Pancreas (tissue), 10 donors: ENCODE data around the gene GPR25. TPM values are rescaled to one million over a fixed set of nuclear protein-coding genes. Genes with fewer than 3 reads are reported as not detected.

Source experiments
- ATAC-seq, 4 donors: fragments of 200-7000 bp; cut with Tn5 transposase; one replicate each; pipeline versions ENCODE4 v1.8.0 to v1.9.1; 2020; ENCODE audit warnings: mild to moderate bottlenecking in 4 of 4, moderate library complexity in 4 of 4
- DNase-seq, 6 donors: peaks; one replicate each; pipeline ENCODE4 v3.0.0-alpha.2; 2020
- FAIRE-seq: peaks from 2 replicates; lab custom pipeline; 2012; peaks lifted over from hg19 to GRCh38; lab: Jason Lieb, UNC
- H3K27ac ChIP-seq, 4 donors: fragments of 200-600 bp; sonication (generic); 1 replicate in 3 of 4; 2 replicates in 1 of 4; pipeline versions ENCODE4 v1.5.0 to v1.8.0; 2020
- H3K27me3 ChIP-seq, 4 donors: fragments of 200-600 bp; one replicate each; pipeline ENCODE4 v1.8.0; 2021
- H3K36me3 ChIP-seq, 3 donors: fragments of 200-600 bp; sonication (generic) in 1 of 3; one replicate each; pipeline versions ENCODE4 v1.5.0 to v1.8.0; 2020 to 2021
- H3K4me1 ChIP-seq, 3 donors: fragments of 200-600 bp; one replicate each; pipeline ENCODE4 v1.8.0; 2021
- H3K4me3 ChIP-seq, 4 donors: fragments of 200-600 bp; sonication (generic) in 2 of 4; one replicate each; pipeline versions ENCODE4 v1.5.0 to v1.8.0; 2020 to 2021
- H3K9me3 ChIP-seq, 4 donors: fragments of 200-600 bp; one replicate each; pipeline ENCODE4 v1.8.0; 2021
- WGBS, 2 donors: extraction: QIAGEN DNeasy Blood & Tissue Kit; methylation state at CpG; one replicate each; pipeline ENCODE4 v1.1.7; 2013; 5-methylcytosine and 5-hydroxymethylcytosine counted together
- intact Hi-C, 3 donors: fragments of 100-400 bp; cut with DNase I; formaldehyde crosslinking; loops; one replicate each; pipeline versions ENCODE4 v1.11.1 to v1.14.2; 2022
- polyA plus RNA-seq, 2 donors: library from polyadenylated mRNA; stranded (reverse); fragments of 200-250 nt; gene quantifications; one replicate each; pipeline ENCODE4 v1.2.3, GENCODE V29; 2013
- total RNA-seq, 6 donors: library from RNA; stranded (reverse); fragmentation: NEBNext Ultra II Directional in 4 of 6; extraction: Animal tissue kit (Norgen Biotek cat#: 25700) in 4 of 6; gene quantifications; one replicate each; pipeline versions ENCODE4 v1.2.1 to v1.2.4, GENCODE V29; 2021 to 2023
- TF ChIP-seq, protein P1 (sequence below), 4 donors: fragments of 200-600 bp; sonication (generic) in 3 of 4; IDR thresholded peaks; one replicate each; pipeline versions ENCODE4 v1.5.0 to v1.8.0; 2021; ENCODE audit warnings: antibody characterized with exemption in 4 of 4
- donor health status: healthy with polysubstance abuse.
- donor health status: DM: no; HTN: no; CAD: no; lungs with moderate emphysema.
- donor health status: DM: no; HTN: no; CAD: no.
- donor health status: control.
- donor health status: control.
- donor health status: Bipolar disorder and iron deficiency.
- donor health status: DM: yes; HTN: yes; CAD: no.
- donor health status: DM: no; HTN: no; CAD: no.
- donor health status: DM: no; HTN: no; CAD: no.
- donor health status: DM: yes; HTN: yes; CAD: no.

GPR25 gene, protein sequence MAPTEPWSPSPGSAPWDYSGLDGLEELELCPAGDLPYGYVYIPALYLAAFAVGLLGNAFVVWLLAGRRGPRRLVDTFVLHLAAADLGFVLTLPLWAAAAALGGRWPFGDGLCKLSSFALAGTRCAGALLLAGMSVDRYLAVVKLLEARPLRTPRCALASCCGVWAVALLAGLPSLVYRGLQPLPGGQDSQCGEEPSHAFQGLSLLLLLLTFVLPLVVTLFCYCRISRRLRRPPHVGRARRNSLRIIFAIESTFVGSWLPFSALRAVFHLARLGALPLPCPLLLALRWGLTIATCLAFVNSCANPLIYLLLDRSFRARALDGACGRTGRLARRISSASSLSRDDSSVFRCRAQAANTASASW
- under 1 TPM in 1 of 6 donors, not detected in 5; 0.31 TPM for total RNA-seq
- polyA plus RNA-seq: not detected

DNA sequence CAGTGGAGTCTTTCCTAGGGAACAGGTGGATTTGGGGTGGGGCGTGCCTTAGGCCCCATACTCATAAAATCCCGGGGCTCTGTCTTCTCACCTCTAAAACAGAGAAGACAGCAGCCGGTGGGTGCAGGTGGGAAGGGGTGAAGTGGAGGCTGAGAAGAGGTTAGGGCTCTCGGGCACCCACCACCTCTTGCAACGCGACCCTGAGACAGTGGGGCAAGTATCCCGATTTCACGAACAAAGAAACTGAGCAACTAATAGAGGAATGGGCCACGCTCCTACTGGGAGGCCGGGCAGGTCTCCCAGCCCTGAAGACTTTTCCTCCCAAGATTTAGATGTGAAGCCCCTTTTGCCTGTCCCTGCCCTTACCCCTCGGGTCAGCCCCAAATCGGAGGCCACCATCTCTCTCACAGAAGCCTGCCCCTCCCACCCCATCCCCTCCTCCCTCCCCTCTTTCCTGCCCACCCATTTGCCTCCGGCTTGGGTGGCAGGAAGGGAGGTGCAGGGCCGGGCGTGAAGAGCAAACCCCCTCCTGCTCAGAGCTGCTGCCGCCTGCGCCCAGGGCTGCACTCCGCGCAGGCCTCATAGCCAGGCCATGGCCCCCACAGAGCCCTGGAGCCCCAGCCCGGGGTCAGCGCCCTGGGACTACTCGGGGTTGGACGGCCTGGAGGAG, at the start of gene GPR25:
GPR25 (plus strand) TSS at position 536 of the 670 bp plus-strand sequence; CDS start at position 593, 57 bp downstream.
- H3K9me3 ChIP-seq: no peaks in the 10 kb centered on the region
- WGBS, 2 donors: 83% methylated on average over 23 of the region's 23 CpGs
- ATAC-seq (peak in 2 of 4 donors; percentile 11 to 24), DNase-seq (no peak), FAIRE-seq (no peak)
- TF ChIP-seq, protein P1, sequence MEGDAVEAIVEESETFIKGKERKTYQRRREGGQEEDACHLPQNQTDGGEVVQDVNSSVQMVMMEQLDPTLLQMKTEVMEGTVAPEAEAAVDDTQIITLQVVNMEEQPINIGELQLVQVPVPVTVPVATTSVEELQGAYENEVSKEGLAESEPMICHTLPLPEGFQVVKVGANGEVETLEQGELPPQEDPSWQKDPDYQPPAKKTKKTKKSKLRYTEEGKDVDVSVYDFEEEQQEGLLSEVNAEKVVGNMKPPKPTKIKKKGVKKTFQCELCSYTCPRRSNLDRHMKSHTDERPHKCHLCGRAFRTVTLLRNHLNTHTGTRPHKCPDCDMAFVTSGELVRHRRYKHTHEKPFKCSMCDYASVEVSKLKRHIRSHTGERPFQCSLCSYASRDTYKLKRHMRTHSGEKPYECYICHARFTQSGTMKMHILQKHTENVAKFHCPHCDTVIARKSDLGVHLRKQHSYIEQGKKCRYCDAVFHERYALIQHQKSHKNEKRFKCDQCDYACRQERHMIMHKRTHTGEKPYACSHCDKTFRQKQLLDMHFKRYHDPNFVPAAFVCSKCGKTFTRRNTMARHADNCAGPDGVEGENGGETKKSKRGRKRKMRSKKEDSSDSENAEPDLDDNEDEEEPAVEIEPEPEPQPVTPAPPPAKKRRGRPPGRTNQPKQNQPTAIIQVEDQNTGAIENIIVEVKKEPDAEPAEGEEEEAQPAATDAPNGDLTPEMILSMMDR (IDR thresholded peaks at IDR 0.05): no peak
- H3K4me1 ChIP-seq: peaks cover 0 to 4% (median 0%) of the 10 kb centered on the region in 3 donors
- H3K27me3 ChIP-seq: peaks cover 0 to 20% (median 2%) of the 10 kb centered on the region in 4 donors
- intact Hi-C loops: no loop called here
- H3K27ac ChIP-seq: no peak within 1 kb of the TSS
- peak within 1 kb of the TSS in 2 of 4 donors; percentile 10 to 37 for H3K4me3 ChIP-seq
- H3K36me3 ChIP-seq: no peaks in the 10 kb centered on the region

DNA sequence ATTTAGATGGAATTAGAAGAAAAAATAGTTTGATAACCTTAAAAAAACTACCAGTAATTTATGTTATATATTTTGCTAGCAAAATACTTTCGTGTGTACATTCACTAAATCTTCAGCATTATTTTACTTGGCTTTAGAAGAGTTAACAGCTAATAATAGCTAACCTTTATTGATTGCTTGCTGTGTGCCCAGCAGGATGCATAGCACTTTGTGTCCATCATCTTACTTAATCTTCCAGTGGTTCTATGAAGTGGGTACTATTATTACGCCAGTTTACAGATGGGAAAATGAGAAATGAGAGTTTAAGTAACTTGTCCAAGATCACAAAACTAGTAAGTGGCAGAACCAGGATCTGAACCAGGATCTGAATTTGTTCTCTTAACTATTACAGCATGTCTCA, 41.7 kb upstream of the GPR25 start:
- H3K27ac ChIP-seq: no peak overlapping the region
- TF ChIP-seq, protein P1 (IDR thresholded peaks at IDR 0.05): no peak
- no peak overlapping the region for H3K4me3 ChIP-seq
- no peaks in the 10 kb centered on the region for H3K27me3 ChIP-seq
- no peak for ATAC-seq
- 25 to 39% methylated on average over 2 of the region's 2 CpGs for WGBS, 2 donors
- peaks cover 3 to 12% (median 12%) of the 10 kb centered on the region in 3 donors for H3K4me1 ChIP-seq
- H3K36me3 ChIP-seq: no peaks in the 10 kb centered on the region
- intact Hi-C loops: no loop called here
- H3K9me3 ChIP-seq: no peaks in the 10 kb centered on the region
- no peak for FAIRE-seq
- no peak for DNase-seq

DNA sequence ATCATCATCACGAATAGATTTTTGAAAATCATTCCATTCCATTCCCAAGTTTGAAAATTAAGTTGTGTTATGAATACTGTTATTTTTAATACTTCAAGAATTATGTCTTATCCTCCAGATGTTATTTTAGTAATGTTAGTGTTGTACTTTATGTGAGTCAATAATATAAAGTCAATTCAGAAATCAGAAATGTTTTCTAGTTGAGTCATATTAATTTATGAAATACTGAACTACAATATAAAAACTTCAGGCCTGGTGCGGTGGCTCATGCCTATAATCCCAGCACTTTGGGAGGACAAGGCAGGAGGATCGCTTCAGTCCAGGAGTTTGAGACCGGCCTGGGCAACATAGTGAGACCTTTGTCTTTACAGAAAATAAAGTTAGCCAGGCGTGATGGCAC, 38.4 kb upstream of the GPR25 start:
- intact Hi-C loops: no loop called here

DNA sequence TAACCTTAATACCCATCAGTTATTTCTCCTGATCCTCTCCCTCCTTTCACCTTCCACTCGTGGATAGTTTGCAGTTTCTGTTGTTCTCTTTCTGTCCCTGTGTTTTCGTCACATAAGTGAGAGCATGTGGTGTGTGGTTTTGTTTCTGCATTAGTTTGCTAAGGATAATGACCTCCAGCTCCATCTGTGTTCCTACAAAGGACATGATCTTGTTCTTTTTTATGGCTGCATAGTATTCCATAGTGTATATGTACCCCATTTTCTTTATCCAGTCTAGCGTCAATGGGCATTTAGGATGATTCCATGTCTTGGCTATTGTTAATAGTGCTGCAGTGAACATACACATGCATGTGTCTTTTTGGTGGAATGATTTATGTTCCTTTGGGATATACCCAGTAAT, 36.6 kb upstream of the GPR25 start:
- Histone ChIP-seq H3K36me3 (no peaks in the 10 kb centered on the region), H3K4me3 (no peak overlapping the region), H3K27me3 (no peaks in the 10 kb centered on the region), H3K4me1 (peaks cover 0 to 3% (median 1%) of the 10 kb centered on the region in 3 donors), H3K27ac (no peak overlapping the region), H3K9me3 (no peaks in the 10 kb centered on the region)
- intact Hi-C loops: no loop called here
- no peak for FAIRE-seq
- DNase-seq: no peak
- 89 to 100% methylated on average over 3 of the region's 3 CpGs for WGBS, 2 donors
- TF ChIP-seq, protein P1 (IDR thresholded peaks at IDR 0.05): no peak
- no peak for ATAC-seq

More for the DNA sequence above, 38.4 kb upstream of the GPR25 start:
- WGBS, 2 donors: 89 to 92% methylated on average over 5 of the region's 5 CpGs
- H3K4me1 ChIP-seq: peaks cover 0 to 6% (median 3%) of the 10 kb centered on the region in 3 donors
- no peak overlapping the region for H3K4me3 ChIP-seq
- no peak for DNase-seq
- no peak overlapping the region for H3K27ac ChIP-seq
- H3K36me3 ChIP-seq: no peaks in the 10 kb centered on the region
- no peaks in the 10 kb centered on the region for H3K27me3 ChIP-seq
- no peak for FAIRE-seq
- TF ChIP-seq, protein P1 (IDR thresholded peaks at IDR 0.05): no peak
- no peaks in the 10 kb centered on the region for H3K9me3 ChIP-seq
- ATAC-seq: no peak
